Measurements from ENCODE around the gene TBC1D19.
"Not testable (repeated sequence)": the region's sequence is repeated elsewhere in the genome, so short reads cannot be mapped to it uniquely, and the experiment has no call there.

TBC1D19 gene

GRCh38 chr4:26682436-26682835, 98.6 kb downstream of the TBC1D19 start:
- H3K27ac ChIP-seq, result no peak overlapping the region
- no peak for TF ChIP-seq CTCF (IDR thresholded peaks at IDR 0.05)
- H2AFZ ChIP-seq, result no peak overlapping the region
- no peaks in the 10 kb centered on the region for H3K79me2 ChIP-seq
- no peak overlapping the region for H3K4me3 ChIP-seq (ENCODE audit: low read depth, low read length)
- no peaks in the 10 kb centered on the region for H3K9me3 ChIP-seq (ENCODE audit: control insufficient read depth, low read length)
- no peaks in the 10 kb centered on the region for H3K4me1 ChIP-seq
- H3K9ac ChIP-seq, result no peak overlapping the region
- no peak overlapping the region for H3K4me2 ChIP-seq (ENCODE audit: low read length)
- no peaks in the 10 kb centered on the region for H3K36me3 ChIP-seq (ENCODE audit: control insufficient read depth, insufficient read depth, low read length)
- H3K27me3 ChIP-seq (ENCODE audit: control insufficient read depth, insufficient read depth, low read length), result no peaks in the 10 kb centered on the region

GRCh38 chr4:26685250-26685649, 101.4 kb downstream of the TBC1D19 start:
- H3K9me3 ChIP-seq (ENCODE audit: control insufficient read depth, low read length), result no peaks in the 10 kb centered on the region
- H3K4me2 ChIP-seq (ENCODE audit: low read length), result no peak overlapping the region
- no peak overlapping the region for H3K9ac ChIP-seq
- no peaks in the 10 kb centered on the region for H3K79me2 ChIP-seq
- H2AFZ ChIP-seq, result no peak overlapping the region
- H3K4me3 ChIP-seq (ENCODE audit: low read depth, low read length), result no peak overlapping the region
- H3K4me1 ChIP-seq, result no peaks in the 10 kb centered on the region
- TF ChIP-seq CTCF (IDR thresholded peaks at IDR 0.05), result no peak
- H3K27me3 ChIP-seq (ENCODE audit: control insufficient read depth, insufficient read depth, low read length), result no peaks in the 10 kb centered on the region
- H3K27ac ChIP-seq, result no peak overlapping the region
- no peaks in the 10 kb centered on the region for H3K36me3 ChIP-seq (ENCODE audit: control insufficient read depth, insufficient read depth, low read length)

- H3K4me2 ChIP-seq (ENCODE audit: low read length), result no peak overlapping the region
- TF ChIP-seq CTCF (IDR thresholded peaks at IDR 0.05), result no peak
- no peaks in the 10 kb centered on the region for H3K4me1 ChIP-seq
- H3K9me3 ChIP-seq (ENCODE audit: control insufficient read depth, low read length), result no peaks in the 10 kb centered on the region
- H3K27ac ChIP-seq, result no peak overlapping the region
- H3K36me3 ChIP-seq (ENCODE audit: control insufficient read depth, insufficient read depth, low read length), result no peaks in the 10 kb centered on the region
- no peak overlapping the region for H3K4me3 ChIP-seq (ENCODE audit: low read depth, low read length)
- no peaks in the 10 kb centered on the region for H3K27me3 ChIP-seq (ENCODE audit: control insufficient read depth, insufficient read depth, low read length)
- no peak overlapping the region for H3K9ac ChIP-seq
- H3K79me2 ChIP-seq, result no peaks in the 10 kb centered on the region
- H2AFZ ChIP-seq, result no peak overlapping the region
Measured at GRCh38 chr4:26687728-26688127, 103.8 kb downstream of the TBC1D19 start.

GRCh38 chr4:26690506-26690905, 106.6 kb downstream of the TBC1D19 start:
- no peaks in the 10 kb centered on the region for H3K4me1 ChIP-seq
- no peaks in the 10 kb centered on the region for H3K79me2 ChIP-seq
- H3K27me3 ChIP-seq (ENCODE audit: control insufficient read depth, insufficient read depth, low read length), result no peaks in the 10 kb centered on the region
- TF ChIP-seq CTCF (IDR thresholded peaks at IDR 0.05), result no peak
- no peak overlapping the region for H3K4me3 ChIP-seq (ENCODE audit: low read depth, low read length)
- H2AFZ ChIP-seq, result no peak overlapping the region
- no peak overlapping the region for H3K9ac ChIP-seq
- no peak overlapping the region for H3K4me2 ChIP-seq (ENCODE audit: low read length)
- no peaks in the 10 kb centered on the region for H3K9me3 ChIP-seq (ENCODE audit: control insufficient read depth, low read length)
- no peak overlapping the region for H3K27ac ChIP-seq
- H3K36me3 ChIP-seq (ENCODE audit: control insufficient read depth, insufficient read depth, low read length), result no peaks in the 10 kb centered on the region

- no peaks in the 10 kb centered on the region for H3K79me2 ChIP-seq
- no peaks in the 10 kb centered on the region for H3K4me1 ChIP-seq
- no peak overlapping the region for H2AFZ ChIP-seq
- H3K9me3 ChIP-seq (ENCODE audit: control insufficient read depth, low read length), result no peaks in the 10 kb centered on the region
- no peak overlapping the region for H3K4me2 ChIP-seq (ENCODE audit: low read length)
- TF ChIP-seq CTCF (IDR thresholded peaks at IDR 0.05), result no peak
- H3K9ac ChIP-seq, result no peak overlapping the region
- no peak overlapping the region for H3K27ac ChIP-seq
- H3K4me3 ChIP-seq (ENCODE audit: low read depth, low read length), result no peak overlapping the region
- no peaks in the 10 kb centered on the region for H3K27me3 ChIP-seq (ENCODE audit: control insufficient read depth, insufficient read depth, low read length)
- no peaks in the 10 kb centered on the region for H3K36me3 ChIP-seq (ENCODE audit: control insufficient read depth, insufficient read depth, low read length)
Measured at GRCh38 chr4:26692014-26692726, 108.3 kb downstream of the TBC1D19 start.

- not testable (repeated sequence) for H3K4me2 ChIP-seq (ENCODE audit: low read length); H3K9me3 ChIP-seq (ENCODE audit: control insufficient read depth, low read length); H3K4me3 ChIP-seq (ENCODE audit: low read depth, low read length); H3K4me1 ChIP-seq; H3K27ac ChIP-seq; H2AFZ ChIP-seq; H3K36me3 ChIP-seq (ENCODE audit: control insufficient read depth, insufficient read depth, low read length); H3K79me2 ChIP-seq; H3K9ac ChIP-seq; H3K27me3 ChIP-seq (ENCODE audit: control insufficient read depth, insufficient read depth, low read length)
Measured at GRCh38 chr4:26694131-26694530, 110.2 kb downstream of the TBC1D19 start.
